DND-41 (cell line): ENCODE results near the gene ARRB1.

Source experiments
- CTCF ChIP-seq: IDR thresholded peaks from 2 replicates; pipeline ENCODE4 v1.5.1; 2012; ENCODE audit warnings: borderline replicate concordance, low read length, moderate library complexity, mild to moderate bottlenecking; ENCODE audit not compliant: poor library complexity, severe bottlenecking; ENCODE audit errors: extremely low read depth
- EZH2 ChIP-seq: IDR thresholded peaks from 3 replicates; pipeline ENCODE4 v1.6.1; 2012; ENCODE audit warnings: borderline replicate concordance, low read depth, mild to moderate bottlenecking, moderate library complexity, low read length, inconsistent platforms; ENCODE audit not compliant: severe bottlenecking

- TF ChIP-seq CTCF: no peak
- no peak for TF ChIP-seq EZH2
These were observed 79.1 kb downstream of the ARRB1 start for GRCh38 chr11:75272391-75272790.
